ENCODE results near the gene DDX51. TPM values are rescaled to one million over a fixed set of nuclear protein-coding genes. Genes with fewer than 3 reads are reported as not detected.

The DDX51 gene
- total and polyA plus RNA-seq, 4 donors, result 3.3 to 32.4 (median 14.6) TPM

- intact Hi-C loops (cut with DNase I), result no loop called here
- no peaks in the 10 kb centered on the region for H3K27me3 ChIP-seq (ENCODE audit: control insufficient read depth in 1 of 2, insufficient read depth in 2 of 2, low read length in 1 of 2)
- H3K27ac ChIP-seq (ENCODE audit: low read depth in 1 of 2, low read length in 2 of 2), result no peak overlapping the region
- ATAC-seq (ENCODE audit: low FRiP score) (no peak), DNase-seq (peak in 1 of 2 donors; percentile 26)
- 87 to 89% methylated on average over 30 of the region's 30 CpGs for WGBS, 2 donors
- no peak overlapping the region for H3K4me3 ChIP-seq (ENCODE audit: low read length in 2 of 2)
- peaks cover 2% of the 10 kb centered on the region for H3K9me3 ChIP-seq (ENCODE audit: control insufficient read depth, low read length)
- H3K36me3 ChIP-seq (ENCODE audit: control insufficient read depth in 1 of 2, insufficient read depth in 2 of 2, low read length in 1 of 2), result no peaks in the 10 kb centered on the region
- H3K4me1 ChIP-seq (ENCODE audit: control insufficient read depth in 1 of 2, insufficient read depth in 2 of 2, low read length in 2 of 2), result no peaks in the 10 kb centered on the region
These were observed 36.8 kb upstream of the DDX51 start for GRCh38 chr12:132180648-132181546.

- Histone ChIP-seq H3K9me3 (ENCODE audit: control insufficient read depth, low read length) (peaks cover 2% of the 10 kb centered on the region), H3K4me1 (ENCODE audit: control insufficient read depth in 1 of 2, insufficient read depth in 2 of 2, low read length in 2 of 2) (no peaks in the 10 kb centered on the region), H3K4me3 (ENCODE audit: low read length in 2 of 2) (no peak overlapping the region), H3K36me3 (ENCODE audit: control insufficient read depth in 1 of 2, insufficient read depth in 2 of 2, low read length in 1 of 2) (no peaks in the 10 kb centered on the region), H3K27ac (ENCODE audit: low read depth in 1 of 2, low read length in 2 of 2) (no peak overlapping the region), H3K27me3 (ENCODE audit: control insufficient read depth in 1 of 2, insufficient read depth in 2 of 2, low read length in 1 of 2) (no peaks in the 10 kb centered on the region)
- DNase-seq (no peak), ATAC-seq (ENCODE audit: low FRiP score) (no peak)
- WGBS, 2 donors, result 80 to 82% methylated on average over 19 of the region's 19 CpGs
- intact Hi-C loops (cut with DNase I), result no loop called here
These were observed 35.6 kb upstream of the DDX51 start for GRCh38 chr12:132179431-132180362.

- peak in 1 of 2 donors; percentile 37 for DNase-seq
- Histone ChIP-seq H3K4me3 (ENCODE audit: low read length in 2 of 2) (no peak overlapping the region), H3K36me3 (ENCODE audit: control insufficient read depth in 1 of 2, insufficient read depth in 2 of 2, low read length in 1 of 2) (no peaks in the 10 kb centered on the region), H3K9me3 (ENCODE audit: control insufficient read depth, low read length) (no peaks in the 10 kb centered on the region), H3K27ac (ENCODE audit: low read depth in 1 of 2, low read length in 2 of 2) (no peak overlapping the region), H3K4me1 (ENCODE audit: control insufficient read depth in 1 of 2, insufficient read depth in 2 of 2, low read length in 2 of 2) (no peaks in the 10 kb centered on the region), H3K27me3 (ENCODE audit: control insufficient read depth in 1 of 2, insufficient read depth in 2 of 2, low read length in 1 of 2) (no peaks in the 10 kb centered on the region)
- ATAC-seq (ENCODE audit: low FRiP score), result no peak
- 57 to 59% methylated on average over 39 of the region's 39 CpGs for WGBS, 2 donors
- intact Hi-C loops (cut with DNase I), result no loop called here
These were observed 34.8 kb upstream of the DDX51 start for GRCh38 chr12:132178801-132179401.

DNA sequence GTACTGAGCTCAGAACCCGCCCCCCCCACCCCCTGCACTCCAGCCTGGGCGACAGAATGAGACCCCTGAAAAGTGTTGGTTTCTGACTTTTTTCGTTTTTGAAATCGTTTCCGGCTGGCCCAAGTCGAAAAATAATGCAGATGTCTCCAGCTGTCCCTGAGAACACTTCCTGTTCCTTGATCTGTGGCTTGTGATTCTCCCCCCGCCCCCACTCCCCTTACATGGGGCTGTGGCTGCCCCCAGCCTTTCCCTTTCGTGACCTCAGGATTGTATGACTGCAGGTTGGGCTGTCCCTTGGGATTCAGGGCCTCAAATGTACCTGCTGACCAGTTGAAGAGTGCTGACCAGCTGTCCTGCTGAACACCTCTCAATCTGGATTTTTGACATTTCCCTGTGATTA is 34.2 kb upstream of the DDX51 start:
- Histone ChIP-seq H3K27me3 (ENCODE audit: control insufficient read depth in 1 of 2, insufficient read depth in 2 of 2, low read length in 1 of 2) (no peaks in the 10 kb centered on the region), H3K36me3 (ENCODE audit: control insufficient read depth in 1 of 2, insufficient read depth in 2 of 2, low read length in 1 of 2) (no peaks in the 10 kb centered on the region), H3K4me1 (ENCODE audit: control insufficient read depth in 1 of 2, insufficient read depth in 2 of 2, low read length in 2 of 2) (no peaks in the 10 kb centered on the region), H3K27ac (ENCODE audit: low read depth in 1 of 2, low read length in 2 of 2) (no peak overlapping the region), H3K4me3 (ENCODE audit: low read length in 2 of 2) (no peak overlapping the region), H3K9me3 (ENCODE audit: control insufficient read depth, low read length) (no peaks in the 10 kb centered on the region)
- intact Hi-C loops (cut with DNase I), result no loop called here
- ATAC-seq (ENCODE audit: low FRiP score) (no peak), DNase-seq (peak in 1 of 2 donors; percentile 26)
- WGBS, 2 donors, result 50 to 54% methylated on average over 8 of the region's 8 CpGs

DNA sequence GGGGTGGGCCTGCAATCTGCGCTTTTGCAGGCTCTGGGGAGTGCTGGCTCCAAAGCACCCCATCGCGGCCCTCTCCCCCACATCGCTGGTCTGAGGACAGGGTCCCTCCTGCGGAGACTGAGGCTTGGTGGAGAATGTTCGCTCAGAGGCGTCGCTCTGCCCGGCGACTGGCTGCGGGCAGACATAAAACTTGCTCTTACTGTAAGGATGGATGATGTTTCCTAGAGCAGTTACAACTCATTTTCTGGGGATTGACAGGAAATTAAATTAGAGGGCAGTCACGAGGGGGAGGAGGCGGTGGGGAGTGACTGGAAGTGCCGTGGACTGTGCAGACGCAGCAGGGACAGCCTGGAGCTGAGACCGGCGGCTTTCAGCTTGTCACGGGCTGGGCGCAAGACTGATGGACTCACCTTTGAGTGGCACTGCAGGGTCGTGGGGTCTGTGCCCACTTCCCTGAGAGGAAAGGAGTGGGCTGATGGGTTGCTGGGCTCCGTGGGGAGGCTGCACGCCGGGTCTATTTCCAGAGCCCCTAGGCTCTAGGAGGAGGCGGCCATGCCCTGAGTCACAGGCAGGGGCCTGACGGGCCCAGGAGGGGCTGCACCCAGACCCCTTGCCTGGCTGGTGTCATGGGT is 32.9 kb upstream of the DDX51 start:
- 64 to 65% methylated on average over 25 of the region's 25 CpGs for WGBS, 2 donors
- peak in 1 of 2 donors; percentile 39 for DNase-seq

GRCh38 chr12:132176385-132176919 is 32.3 kb upstream of the DDX51 start:
- intact Hi-C loops (cut with DNase I), result no loop called here
- DNase-seq, result peak in 1 of 2 donors; percentile 24
- ATAC-seq (ENCODE audit: low FRiP score), result no peak
- Histone ChIP-seq H3K36me3 (ENCODE audit: control insufficient read depth in 1 of 2, insufficient read depth in 2 of 2, low read length in 1 of 2) (no peaks in the 10 kb centered on the region), H3K27ac (ENCODE audit: low read depth in 1 of 2, low read length in 2 of 2) (no peak overlapping the region), H3K4me1 (ENCODE audit: control insufficient read depth in 1 of 2, insufficient read depth in 2 of 2, low read length in 2 of 2) (no peaks in the 10 kb centered on the region), H3K27me3 (ENCODE audit: control insufficient read depth in 1 of 2, insufficient read depth in 2 of 2, low read length in 1 of 2) (no peaks in the 10 kb centered on the region), H3K9me3 (ENCODE audit: control insufficient read depth, low read length) (no peaks in the 10 kb centered on the region), H3K4me3 (ENCODE audit: low read length in 2 of 2) (no peak overlapping the region)
- WGBS, 2 donors, result 57 to 58% methylated on average over 19 of the region's 19 CpGs

More for the DNA sequence above, 32.9 kb upstream of the DDX51 start:
- intact Hi-C loops (cut with DNase I), result no loop called here
- no peak overlapping the region for H3K4me3 ChIP-seq (ENCODE audit: low read length in 2 of 2)
- no peaks in the 10 kb centered on the region for H3K36me3 ChIP-seq (ENCODE audit: control insufficient read depth in 1 of 2, insufficient read depth in 2 of 2, low read length in 1 of 2)
- no peaks in the 10 kb centered on the region for H3K4me1 ChIP-seq (ENCODE audit: control insufficient read depth in 1 of 2, insufficient read depth in 2 of 2, low read length in 2 of 2)
- no peaks in the 10 kb centered on the region for H3K9me3 ChIP-seq (ENCODE audit: control insufficient read depth, low read length)
- H3K27ac ChIP-seq (ENCODE audit: low read depth in 1 of 2, low read length in 2 of 2), result no peak overlapping the region
- ATAC-seq (ENCODE audit: low FRiP score), result no peak
- no peaks in the 10 kb centered on the region for H3K27me3 ChIP-seq (ENCODE audit: control insufficient read depth in 1 of 2, insufficient read depth in 2 of 2, low read length in 1 of 2)

GRCh38 chr12:132175496-132176384 is 31.6 kb upstream of the DDX51 start:
- Histone ChIP-seq H3K27me3 (ENCODE audit: control insufficient read depth in 1 of 2, insufficient read depth in 2 of 2, low read length in 1 of 2) (no peaks in the 10 kb centered on the region), H3K4me1 (ENCODE audit: control insufficient read depth in 1 of 2, insufficient read depth in 2 of 2, low read length in 2 of 2) (no peaks in the 10 kb centered on the region), H3K36me3 (ENCODE audit: control insufficient read depth in 1 of 2, insufficient read depth in 2 of 2, low read length in 1 of 2) (no peaks in the 10 kb centered on the region), H3K4me3 (ENCODE audit: low read length in 2 of 2) (no peak overlapping the region), H3K27ac (ENCODE audit: low read depth in 1 of 2, low read length in 2 of 2) (no peak overlapping the region), H3K9me3 (ENCODE audit: control insufficient read depth, low read length) (no peaks in the 10 kb centered on the region)
- DNase-seq, result peak in 1 of 2 donors; percentile 46
- 70% methylated on average over 31 to 35 of the region's 35 CpGs for WGBS, 2 donors
- intact Hi-C loops (cut with DNase I), result no loop called here
- no peak for ATAC-seq (ENCODE audit: low FRiP score)
